Iris pigment epithelial cell (primary cell): Measurements from ENCODE around the gene STX2.

ENCODE experiments used
- DNase-seq: peaks from one replicate; pipeline ENCODE4 v3.0.0-alpha.2; 2011; ENCODE audit warnings: low read depth

Gene STX2

GRCh38 chr12:130831876-130832405 is 7.1 kb downstream of the STX2 start:
- no peak for DNase-seq

- DNase-seq = no peak
Observed at GRCh38 chr12:130831246-130831645, 7.8 kb downstream of the STX2 start.

GRCh38 chr12:130830246-130830551 is 8.9 kb downstream of the STX2 start:
- DNase-seq = no peak

GRCh38 chr12:130829391-130830245 is 9.4 kb downstream of the STX2 start:
- no peak for DNase-seq

GRCh38 chr12:130828895-130829294 is 10.2 kb downstream of the STX2 start:
- DNase-seq = no peak

GRCh38 chr12:130827432-130827831 is 11.6 kb downstream of the STX2 start:
- DNase-seq = peak; percentile 72

- DNase-seq = peak; percentile 86
Observed at GRCh38 chr12:130826151-130826801, 12.8 kb downstream of the STX2 start.

GRCh38 chr12:130825771-130826150 is 13.3 kb downstream of the STX2 start:
- DNase-seq = peak; percentile 60

- DNase-seq = no peak
Observed at GRCh38 chr12:130819681-130820080, 19.4 kb downstream of the STX2 start.

- DNase-seq = peak; percentile 64
Observed at GRCh38 chr12:130818635-130819576, 20.1 kb downstream of the STX2 start.

GRCh38 chr12:130818272-130818634 is 20.8 kb downstream of the STX2 start:
- no peak for DNase-seq

GRCh38 chr12:130817804-130818203 is 21.2 kb downstream of the STX2 start:
- no peak for DNase-seq

GRCh38 chr12:130816097-130816496 is 23.0 kb downstream of the STX2 start:
- DNase-seq = no peak

- DNase-seq = no peak
Observed at GRCh38 chr12:130815028-130815741, 23.9 kb downstream of the STX2 start.

- no peak for DNase-seq
Observed at GRCh38 chr12:130813949-130814348, 25.1 kb downstream of the STX2 start.

- DNase-seq = no peak
Observed at GRCh38 chr12:130813436-130813835, 25.6 kb downstream of the STX2 start.

- no peak for DNase-seq
Observed at GRCh38 chr12:130809791-130810190, 29.3 kb downstream of the STX2 start.

- DNase-seq = no peak
Observed at GRCh38 chr12:130807309-130807708, 31.7 kb downstream of the STX2 start.

GRCh38 chr12:130806574-130806973 is 32.5 kb downstream of the STX2 start:
- DNase-seq = no peak

- DNase-seq = no peak
Observed at GRCh38 chr12:130805635-130806034, 33.4 kb downstream of the STX2 start.

- DNase-seq = no peak
Observed at GRCh38 chr12:130804216-130804615, 34.8 kb downstream of the STX2 start.

- peak; percentile 68 for DNase-seq
Observed at GRCh38 chr12:130803702-130804101, 35.3 kb downstream of the STX2 start.
